HT1080 (cell line): ENCODE data around the gene HES1. TPM values are rescaled to one million over a fixed set of nuclear protein-coding genes. Genes with fewer than 3 reads are reported as not detected.
"Not testable (repeated sequence)": the region's sequence is repeated elsewhere in the genome, so short reads cannot be mapped to it uniquely, and the experiment has no call there.

Experiments used
- DNase-seq: peaks from one replicate; pipeline ENCODE4 v3.0.0-alpha.2; 2015; ENCODE audit warnings: low read depth
- polyA plus RNA-seq, 2 experiments: library from polyadenylated mRNA; depleted of rRNA; stranded (reverse); fragments of >200 nt; gene quantifications; 2 replicates each; pipeline ENCODE4 v1.2.3, GENCODE V29; 2015
- total RNA-seq: library from RNA; depleted of rRNA; stranded (reverse); fragments of >200 nt; shearing (Covaris generic); gene quantifications from 2 replicates; pipeline ENCODE4 v1.2.3, GENCODE V29; 2014; rRNA removed

Gene HES1
- total RNA-seq, result 20.2 and 26.3 TPM in 2 replicates
- polyA plus RNA-seq (2015; cell fraction: cytosol; rRNA removed), result 15.0 and 25.1 TPM in 2 replicates
- 40.7 and 46.4 TPM in 2 replicates for polyA plus RNA-seq (2015; cell fraction: nucleus; rRNA removed)

GRCh38 chr3:194135806-194136518, at the start of gene HES1:
Gene HES1, plus strand, starts transcription at chr3:194136148. Its CDS starts 233 bp downstream, at chr3:194136381.
- DNase-seq, result peak; percentile 98

GRCh38 chr3:194086388-194087075, 49.4 kb upstream of the HES1 start:
- DNase-seq, result no peak

GRCh38 chr3:194087280-194087679, 48.7 kb upstream of the HES1 start:
- DNase-seq, result no peak

GRCh38 chr3:194087995-194088855, 47.7 kb upstream of the HES1 start:
- DNase-seq, result no peak

- peak; percentile 100 for DNase-seq
These were observed 46.4 kb upstream of the HES1 start for GRCh38 chr3:194089357-194090177.

DNA sequence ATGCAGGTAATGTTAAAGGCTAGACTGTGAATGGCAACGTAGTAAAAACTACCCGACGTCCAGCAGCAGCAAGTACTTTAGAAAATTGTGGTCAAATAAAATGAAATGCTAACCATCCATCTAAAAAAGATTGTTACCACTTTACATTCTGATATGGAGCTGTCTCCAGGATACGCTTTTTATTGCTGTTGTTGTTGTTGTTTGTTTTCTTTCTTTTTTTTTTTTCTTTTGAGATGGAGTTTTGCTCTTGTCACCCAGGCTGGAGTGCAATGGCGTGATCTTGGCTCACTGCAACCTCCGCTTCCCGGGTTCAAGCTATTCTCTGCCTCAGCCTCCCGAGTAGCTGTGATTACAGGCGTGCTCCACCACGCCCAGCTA, 45.8 kb upstream of the HES1 start:
- DNase-seq, result not testable (repeated sequence)

- DNase-seq, result no peak
These were observed 45.2 kb upstream of the HES1 start for GRCh38 chr3:194090716-194091115.

- peak; percentile 92 for DNase-seq
These were observed 44.8 kb upstream of the HES1 start for GRCh38 chr3:194091141-194091540.

DNA sequence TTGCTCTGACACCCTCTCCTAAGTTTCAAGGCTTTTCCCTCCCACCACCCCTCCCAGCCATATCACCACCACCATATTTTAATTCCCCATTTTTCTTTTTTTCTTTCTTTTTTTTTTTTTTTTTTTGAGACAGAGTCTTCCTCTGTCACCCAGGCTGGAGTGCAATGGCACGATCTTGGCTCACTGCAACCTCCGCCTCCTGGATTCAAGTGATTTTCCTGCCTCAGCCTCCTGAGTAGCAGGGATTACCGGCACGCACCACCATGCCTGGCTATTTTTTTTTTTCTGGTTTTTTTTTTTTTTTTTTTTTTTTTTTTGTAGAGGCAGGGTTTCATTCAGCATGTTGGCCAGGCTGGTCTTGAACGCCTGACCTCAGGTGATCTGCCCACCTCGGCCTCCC, 44.1 kb upstream of the HES1 start:
- not testable (repeated sequence) for DNase-seq

GRCh38 chr3:194092881-194093301, 43.1 kb upstream of the HES1 start:
- DNase-seq, result no peak

- no peak for DNase-seq
These were observed 42.1 kb upstream of the HES1 start for GRCh38 chr3:194093842-194094241.

- DNase-seq, result peak; percentile 56
These were observed 40.5 kb upstream of the HES1 start for GRCh38 chr3:194095464-194095863.

DNA sequence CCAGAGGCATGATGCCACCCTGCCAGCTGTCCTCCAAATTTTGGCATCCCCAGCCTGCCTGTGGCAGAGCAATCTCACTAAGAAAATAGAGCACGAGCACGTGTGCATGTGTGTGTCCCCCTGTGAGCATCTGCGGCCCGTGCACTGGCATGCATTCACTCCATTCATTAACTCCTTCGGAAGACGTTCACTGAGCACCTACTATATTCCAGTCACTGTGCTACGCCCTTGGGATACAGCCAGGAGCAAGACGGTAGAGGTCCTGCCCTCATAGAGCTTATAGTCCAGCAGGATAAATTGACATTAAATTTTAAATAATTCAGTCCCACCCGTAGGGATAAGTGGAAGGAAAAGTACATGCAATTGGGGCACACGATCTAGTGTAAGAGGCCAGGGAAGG, 40.0 kb upstream of the HES1 start:
- no peak for DNase-seq

- DNase-seq, result no peak
These were observed 38.6 kb upstream of the HES1 start for GRCh38 chr3:194097141-194097882.

DNA sequence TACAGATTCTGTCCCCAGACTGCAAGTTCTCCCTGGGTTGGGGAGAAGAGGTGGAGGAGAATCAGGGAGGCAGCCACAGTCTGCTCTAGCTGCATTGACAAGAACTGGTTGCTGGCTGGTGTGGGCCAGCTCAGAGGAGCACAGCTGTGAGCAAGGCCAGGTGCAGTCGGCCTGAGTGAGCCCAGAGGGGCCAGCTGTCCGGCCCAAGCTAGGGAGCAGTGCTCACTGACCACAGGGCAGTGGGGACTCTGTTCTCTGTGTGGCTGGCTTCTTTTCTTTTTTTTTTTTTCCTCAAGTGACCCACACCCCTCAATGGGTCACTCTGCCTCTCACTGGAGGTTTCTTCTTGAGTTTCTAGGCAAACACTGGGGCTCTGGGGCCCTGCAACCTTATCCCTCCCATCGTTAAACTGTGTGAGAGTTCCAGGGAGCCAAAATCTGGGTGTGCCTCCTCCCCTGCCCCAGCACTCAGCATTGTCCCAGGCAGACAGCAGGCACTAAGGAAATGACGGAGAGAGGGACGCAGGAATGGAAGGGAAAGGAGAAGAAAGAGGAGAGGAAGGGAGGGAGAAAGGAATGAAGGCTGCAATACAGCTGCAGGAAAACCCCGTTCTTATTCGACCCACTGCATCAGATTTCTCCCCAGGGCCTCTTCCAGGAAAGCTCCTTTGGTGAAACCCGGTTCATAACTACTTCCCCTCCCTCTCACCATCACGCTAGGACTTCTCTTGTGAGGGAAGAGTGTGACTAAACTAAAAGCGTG, 37.7 kb upstream of the HES1 start:
- no peak for DNase-seq

GRCh38 chr3:194098843-194099183, 37.1 kb upstream of the HES1 start:
- DNase-seq, result no peak

- no peak for DNase-seq
These were observed 36.7 kb upstream of the HES1 start for GRCh38 chr3:194099215-194099614.

DNA sequence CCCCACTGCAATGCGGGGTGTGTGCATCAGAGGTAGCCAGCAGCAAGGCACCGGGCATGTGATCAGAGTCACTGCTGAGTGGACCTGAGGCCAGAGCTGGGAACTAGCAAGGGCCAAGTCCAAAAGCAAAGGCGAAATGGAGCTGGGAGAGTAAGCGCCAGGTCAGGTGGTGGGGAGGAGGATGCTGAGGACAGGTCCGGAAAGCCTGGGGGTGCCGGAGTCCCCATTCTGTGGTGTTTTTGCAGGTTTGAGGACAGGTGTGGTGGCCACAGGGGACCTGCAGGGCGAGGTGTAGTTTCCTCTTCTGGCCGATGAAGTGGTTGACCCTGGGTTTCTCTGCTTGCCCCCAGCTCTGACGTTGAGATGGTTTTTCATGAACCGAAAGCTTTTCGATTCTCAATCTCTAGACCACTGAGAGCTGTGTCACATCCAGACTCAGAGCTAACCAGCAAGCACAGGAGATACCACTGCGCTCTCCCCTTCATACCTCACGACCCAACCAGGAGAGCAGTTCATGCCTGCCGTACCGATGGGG, 35.0 kb upstream of the HES1 start:
- no peak for DNase-seq
